HUDEP-2 (cell line): Measurements from ENCODE around the gene TSSK2.
"Not testable (repeated sequence)": the region's sequence is repeated elsewhere in the genome, so short reads cannot be mapped to it uniquely, and the experiment has no call there.

ENCODE experiments used
- DNase-seq, 76 experiments: peaks; one replicate each; lab custom pipeline; 2025; ENCODE audit not compliant: unreplicated experiment in 76 of 76; lab: John Stamatoyannopoulos, UW

TSSK2 gene

GRCh38 chr22:19130959-19131684 is at the start of gene TSSK2:
Gene TSSK2 (plus strand): TSS chr22:19131308. CDS start chr22:19131400, 92 bp downstream.
- DNase-seq, result no peak

- DNase-seq, result no peak
These were observed 49.8 kb upstream of the TSSK2 start for GRCh38 chr22:19081351-19081750.

- DNase-seq, result no peak
These were observed 49.0 kb upstream of the TSSK2 start for GRCh38 chr22:19082101-19082500.

- DNase-seq, result no peak
These were observed 48.3 kb upstream of the TSSK2 start for GRCh38 chr22:19082793-19083192.

GRCh38 chr22:19084126-19084525 is 47.0 kb upstream of the TSSK2 start:
- not testable (repeated sequence) for DNase-seq

- DNase-seq, result not testable (repeated sequence)
These were observed 46.5 kb upstream of the TSSK2 start for GRCh38 chr22:19084586-19084985.

- peak in 8 of 76 experiments; percentile 2 to 22 (median 10) for DNase-seq
These were observed 45.8 kb upstream of the TSSK2 start for GRCh38 chr22:19085233-19085718.

GRCh38 chr22:19086417-19086816 is 44.7 kb upstream of the TSSK2 start:
- DNase-seq, result no peak

- no peak for DNase-seq
These were observed 44.2 kb upstream of the TSSK2 start for GRCh38 chr22:19086896-19087295.

- DNase-seq, result no peak
These were observed 42.1 kb upstream of the TSSK2 start for GRCh38 chr22:19088866-19089595.

GRCh38 chr22:19090183-19090582 is 40.9 kb upstream of the TSSK2 start:
- no peak for DNase-seq

GRCh38 chr22:19090586-19091127 is 40.5 kb upstream of the TSSK2 start:
- no peak for DNase-seq

- no peak for DNase-seq
These were observed 38.4 kb upstream of the TSSK2 start for GRCh38 chr22:19092725-19093124.

GRCh38 chr22:19094393-19094997 is 36.6 kb upstream of the TSSK2 start:
- DNase-seq, result no peak

GRCh38 chr22:19096555-19096954 is 34.6 kb upstream of the TSSK2 start:
- DNase-seq, result no peak

GRCh38 chr22:19097518-19097917 is 33.6 kb upstream of the TSSK2 start:
- DNase-seq, result no peak

GRCh38 chr22:19098157-19098556 is 33.0 kb upstream of the TSSK2 start:
- DNase-seq, result no peak

GRCh38 chr22:19103880-19104821 is 27.0 kb upstream of the TSSK2 start:
- DNase-seq, result no peak

- no peak for DNase-seq
These were observed 25.7 kb upstream of the TSSK2 start for GRCh38 chr22:19105456-19105855.
